ENCODE data around the gene CD160. TPM values are rescaled to one million over a fixed set of nuclear protein-coding genes. Genes with fewer than 3 reads are reported as not detected.

The CD160 gene
- total RNA-seq, 2 experiments from 2014 or later, result not detected

- ATAC-seq (ENCODE audit: poor library complexity) (no peak), DNase-seq (no peak)
- Histone ChIP-seq H3K27me3 (ENCODE audit: control insufficient read depth in 1 of 2, insufficient read depth in 2 of 2, low read length in 2 of 2) (no peaks in the 10 kb centered on the region), H3K27ac (ENCODE audit: low read depth in 1 of 2, low read length in 2 of 2) (no peak overlapping the region), H3K9me3 (ENCODE audit: control insufficient read depth in 1 of 2, insufficient read depth in 1 of 2, low read length in 2 of 2) (no peaks in the 10 kb centered on the region), H3K4me3 (ENCODE audit: low read length) (no peak overlapping the region), H3K4me1 (ENCODE audit: insufficient read depth, low read length) (no peaks in the 10 kb centered on the region), H3K36me3 (ENCODE audit: insufficient read depth, low read length) (peaks cover 3% of the 10 kb centered on the region)
- Mint-ChIP-seq H3K4me3 (no peak overlapping the region), H3K27me3 (no peaks in the 10 kb centered on the region), H3K36me3 (ENCODE audit: low read depth) (peaks cover 44% of the 10 kb centered on the region), H3K9me3 (no peaks in the 10 kb centered on the region), H3K4me1 (ENCODE audit: low read depth) (peaks cover 10% of the 10 kb centered on the region), H3K27ac (no peak overlapping the region)
- intact Hi-C loops (cut with DNase I, micrococcal nuclease), result no loop called here
- TF ChIP-seq, protein P1, sequence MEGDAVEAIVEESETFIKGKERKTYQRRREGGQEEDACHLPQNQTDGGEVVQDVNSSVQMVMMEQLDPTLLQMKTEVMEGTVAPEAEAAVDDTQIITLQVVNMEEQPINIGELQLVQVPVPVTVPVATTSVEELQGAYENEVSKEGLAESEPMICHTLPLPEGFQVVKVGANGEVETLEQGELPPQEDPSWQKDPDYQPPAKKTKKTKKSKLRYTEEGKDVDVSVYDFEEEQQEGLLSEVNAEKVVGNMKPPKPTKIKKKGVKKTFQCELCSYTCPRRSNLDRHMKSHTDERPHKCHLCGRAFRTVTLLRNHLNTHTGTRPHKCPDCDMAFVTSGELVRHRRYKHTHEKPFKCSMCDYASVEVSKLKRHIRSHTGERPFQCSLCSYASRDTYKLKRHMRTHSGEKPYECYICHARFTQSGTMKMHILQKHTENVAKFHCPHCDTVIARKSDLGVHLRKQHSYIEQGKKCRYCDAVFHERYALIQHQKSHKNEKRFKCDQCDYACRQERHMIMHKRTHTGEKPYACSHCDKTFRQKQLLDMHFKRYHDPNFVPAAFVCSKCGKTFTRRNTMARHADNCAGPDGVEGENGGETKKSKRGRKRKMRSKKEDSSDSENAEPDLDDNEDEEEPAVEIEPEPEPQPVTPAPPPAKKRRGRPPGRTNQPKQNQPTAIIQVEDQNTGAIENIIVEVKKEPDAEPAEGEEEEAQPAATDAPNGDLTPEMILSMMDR (IDR thresholded peaks at IDR 0.05), result no peak
- ChIA-PET POLR2A (no interaction called here), CTCF (no interaction called here)
These were observed 58.8 kb downstream of the CD160 start for GRCh38 chr1:145778146-145778540.

DNA sequence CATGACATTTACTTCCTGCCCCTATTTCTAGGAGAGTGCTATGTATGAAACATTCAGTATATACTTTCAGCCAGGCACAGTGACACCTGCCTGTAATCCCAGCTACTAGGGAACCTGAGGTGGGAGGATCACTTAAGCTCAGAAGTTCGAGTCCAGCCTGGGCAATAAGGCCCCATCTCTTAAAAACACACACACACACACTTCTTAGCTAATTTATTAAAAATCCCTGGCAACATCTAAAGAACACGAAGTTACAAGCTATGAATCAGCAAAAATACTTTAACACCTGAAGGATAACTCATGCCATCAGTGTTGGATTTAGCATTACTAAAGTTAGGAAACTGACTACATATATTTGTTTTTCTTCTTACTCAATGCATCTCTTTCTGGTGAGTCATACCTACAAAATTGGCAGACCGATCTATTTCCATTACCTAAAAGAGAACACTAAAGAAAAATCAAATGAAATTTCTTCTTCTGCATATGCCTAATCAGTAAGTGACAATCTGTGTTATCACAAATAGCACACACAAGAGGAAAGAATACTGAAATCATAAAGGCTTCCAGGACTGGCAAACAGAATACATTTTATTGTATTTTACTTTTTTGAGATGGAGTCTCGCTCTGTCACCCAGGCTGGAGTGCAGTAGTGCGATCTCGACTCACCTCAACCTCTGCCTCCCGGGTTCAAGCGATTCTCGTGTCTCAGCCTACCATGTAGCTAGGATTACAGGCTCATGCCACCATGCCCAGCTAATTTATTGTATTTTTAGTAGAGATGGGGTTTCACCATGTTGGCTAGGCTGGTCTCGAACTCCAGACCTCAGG lies 63.2 kb downstream of the CD160 start:
- ChIA-PET CTCF (no interaction called here), POLR2A (no interaction called here)
- Mint-ChIP-seq H3K27ac (no peak overlapping the region), H3K9me3 (no peaks in the 10 kb centered on the region), H3K27me3 (no peaks in the 10 kb centered on the region), H3K36me3 (ENCODE audit: low read depth) (peaks cover 62% of the 10 kb centered on the region), H3K4me3 (no peak overlapping the region), H3K4me1 (ENCODE audit: low read depth) (peaks cover 26% of the 10 kb centered on the region)
- intact Hi-C loops (cut with DNase I, micrococcal nuclease), result no loop called here
- Histone ChIP-seq H3K27me3 (ENCODE audit: control insufficient read depth in 1 of 2, insufficient read depth in 2 of 2, low read length in 2 of 2) (no peaks in the 10 kb centered on the region), H3K36me3 (ENCODE audit: insufficient read depth, low read length) (peaks cover 19% of the 10 kb centered on the region), H3K4me1 (ENCODE audit: insufficient read depth, low read length) (no peaks in the 10 kb centered on the region), H3K9me3 (ENCODE audit: control insufficient read depth in 1 of 2, insufficient read depth in 1 of 2, low read length in 2 of 2) (no peaks in the 10 kb centered on the region), H3K4me3 (ENCODE audit: low read length) (no peak overlapping the region), H3K27ac (ENCODE audit: low read depth in 1 of 2, low read length in 2 of 2) (no peak overlapping the region)
- no peak for DNase-seq
- TF ChIP-seq, protein P1 (IDR thresholded peaks at IDR 0.05), result no peak
- no peak for ATAC-seq (ENCODE audit: poor library complexity)

- Histone ChIP-seq H3K36me3 (ENCODE audit: insufficient read depth, low read length) (peaks cover 27% of the 10 kb centered on the region), H3K9me3 (ENCODE audit: control insufficient read depth in 1 of 2, insufficient read depth in 1 of 2, low read length in 2 of 2) (no peaks in the 10 kb centered on the region), H3K4me3 (ENCODE audit: low read length) (no peak overlapping the region), H3K27me3 (ENCODE audit: control insufficient read depth in 1 of 2, insufficient read depth in 2 of 2, low read length in 2 of 2) (no peaks in the 10 kb centered on the region), H3K4me1 (ENCODE audit: insufficient read depth, low read length) (no peaks in the 10 kb centered on the region), H3K27ac (ENCODE audit: low read depth in 1 of 2, low read length in 2 of 2) (no peak overlapping the region)
- DNase-seq (no peak), ATAC-seq (ENCODE audit: poor library complexity) (no peak)
- Mint-ChIP-seq H3K4me3 (no peak overlapping the region), H3K36me3 (ENCODE audit: low read depth) (peaks cover 68% of the 10 kb centered on the region), H3K27me3 (no peaks in the 10 kb centered on the region), H3K9me3 (no peaks in the 10 kb centered on the region), H3K4me1 (ENCODE audit: low read depth) (peaks cover 32% of the 10 kb centered on the region), H3K27ac (no peak overlapping the region)
- ChIA-PET POLR2A (no interaction called here), CTCF (no interaction called here)
- intact Hi-C loops (cut with DNase I, micrococcal nuclease), result no loop called here
- TF ChIP-seq, protein P1 (IDR thresholded peaks at IDR 0.05), result no peak
These were observed 65.1 kb downstream of the CD160 start for GRCh38 chr1:145784409-145784808.

Measured in CD4-positive, alpha-beta T cell (primary cell).